OCI-LY7 (cell line): Measurements from ENCODE around the gene ILKAP.

Experiments used
- EZH2phosphoT487 ChIP-seq: fragments of 200-600 bp; sonication (generic); IDR thresholded peaks from 2 replicates; pipeline ENCODE4 v1.6.1; 2018; ENCODE audit warnings: low read depth, borderline replicate concordance, mild to moderate bottlenecking, mixed run types, antibody characterized with exemption, low read length, moderate library complexity, mixed read lengths
- TF ChIP-seq, protein P1 (sequence below): fragments of 200-600 bp; sonication (generic); conservative IDR thresholded peaks from 2 replicates; pipeline ENCODE4 v1.5.1; 2014; ENCODE audit warnings: mild to moderate bottlenecking, antibody characterized with exemption, low read length, moderate library complexity, mixed read lengths

GRCh38 chr2:238125127-238125885 is 78.2 kb downstream of the ILKAP start:
- no peak for TF ChIP-seq EZH2phosphoT487
- TF ChIP-seq, protein P1, sequence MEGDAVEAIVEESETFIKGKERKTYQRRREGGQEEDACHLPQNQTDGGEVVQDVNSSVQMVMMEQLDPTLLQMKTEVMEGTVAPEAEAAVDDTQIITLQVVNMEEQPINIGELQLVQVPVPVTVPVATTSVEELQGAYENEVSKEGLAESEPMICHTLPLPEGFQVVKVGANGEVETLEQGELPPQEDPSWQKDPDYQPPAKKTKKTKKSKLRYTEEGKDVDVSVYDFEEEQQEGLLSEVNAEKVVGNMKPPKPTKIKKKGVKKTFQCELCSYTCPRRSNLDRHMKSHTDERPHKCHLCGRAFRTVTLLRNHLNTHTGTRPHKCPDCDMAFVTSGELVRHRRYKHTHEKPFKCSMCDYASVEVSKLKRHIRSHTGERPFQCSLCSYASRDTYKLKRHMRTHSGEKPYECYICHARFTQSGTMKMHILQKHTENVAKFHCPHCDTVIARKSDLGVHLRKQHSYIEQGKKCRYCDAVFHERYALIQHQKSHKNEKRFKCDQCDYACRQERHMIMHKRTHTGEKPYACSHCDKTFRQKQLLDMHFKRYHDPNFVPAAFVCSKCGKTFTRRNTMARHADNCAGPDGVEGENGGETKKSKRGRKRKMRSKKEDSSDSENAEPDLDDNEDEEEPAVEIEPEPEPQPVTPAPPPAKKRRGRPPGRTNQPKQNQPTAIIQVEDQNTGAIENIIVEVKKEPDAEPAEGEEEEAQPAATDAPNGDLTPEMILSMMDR = no peak
